Measurements from ENCODE around the gene MOB3B.
"Not testable (repeated sequence)": the region's sequence is repeated elsewhere in the genome, so short reads cannot be mapped to it uniquely, and the experiment has no call there.

MOB3B gene

DNA sequence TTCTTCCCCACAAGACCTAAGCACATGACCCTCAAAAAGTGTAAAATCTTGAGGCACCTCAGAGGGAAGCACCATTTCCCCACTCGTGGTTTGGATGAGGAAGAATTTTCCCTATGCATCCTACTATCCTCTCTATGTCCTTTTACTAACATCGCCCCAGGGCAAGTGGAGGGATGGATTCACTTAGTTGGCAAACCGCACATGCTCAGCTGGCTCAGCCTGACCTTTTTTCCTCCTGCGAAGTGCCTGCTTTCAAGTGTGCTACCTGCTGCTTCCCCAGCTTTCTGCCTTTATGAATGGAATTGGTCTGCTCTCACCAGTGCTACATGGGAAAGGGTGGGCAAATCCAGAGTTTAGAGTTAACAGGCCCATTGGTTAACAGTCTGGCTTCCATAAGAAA lies 62.1 kb downstream of the MOB3B start:
- no peaks in the 10 kb centered on the region for H3K27me3 Mint-ChIP-seq
- no peak overlapping the region for H3K27ac Mint-ChIP-seq
- H3K9me3 Mint-ChIP-seq (ENCODE audit: low read depth): no peaks in the 10 kb centered on the region
- H3K4me1 Mint-ChIP-seq (ENCODE audit: low read depth): no peaks in the 10 kb centered on the region
- H3K36me3 Mint-ChIP-seq: peaks cover 9% of the 10 kb centered on the region
- no peak overlapping the region for H3K4me3 Mint-ChIP-seq

DNA sequence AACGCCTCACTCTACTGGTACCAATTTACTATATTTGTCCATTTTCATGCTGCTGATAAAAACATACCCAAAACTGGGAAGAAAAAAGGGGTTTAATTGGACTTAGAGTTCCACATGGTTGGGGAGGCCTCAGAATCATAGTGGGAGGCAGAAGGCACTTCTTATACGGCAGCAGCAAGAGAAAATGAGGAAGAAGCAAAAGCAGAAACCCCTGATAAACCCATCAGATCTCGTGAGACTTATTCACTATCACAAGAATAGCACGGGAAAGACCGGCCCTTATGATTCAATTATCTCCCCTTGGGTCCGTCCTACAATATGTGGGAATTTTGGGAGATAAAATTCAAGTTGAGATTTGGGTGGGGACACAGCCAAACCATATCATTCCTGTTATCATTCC lies 63.1 kb downstream of the MOB3B start:
- not testable (repeated sequence) for H3K4me3 Mint-ChIP-seq; H3K27ac Mint-ChIP-seq; H3K27me3 Mint-ChIP-seq; H3K4me1 Mint-ChIP-seq (ENCODE audit: low read depth); H3K36me3 Mint-ChIP-seq; H3K9me3 Mint-ChIP-seq (ENCODE audit: low read depth)

DNA sequence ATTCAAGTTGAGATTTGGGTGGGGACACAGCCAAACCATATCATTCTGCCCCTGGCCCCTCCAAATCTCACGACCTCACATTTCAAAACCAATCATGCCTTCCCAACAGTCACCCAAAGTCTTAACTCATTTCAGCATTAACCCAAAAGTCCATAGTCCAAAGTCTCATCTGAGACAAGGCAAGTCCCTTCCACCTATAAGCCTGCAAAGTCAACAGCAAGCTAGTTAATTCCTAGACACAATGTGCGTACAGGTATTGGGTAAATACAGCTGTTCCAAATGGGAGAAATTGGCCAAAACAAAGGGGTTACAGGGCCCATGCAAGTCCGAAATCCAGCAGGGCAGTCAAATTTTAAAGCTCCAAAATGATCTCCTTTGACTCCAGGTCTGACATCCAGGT lies 64.7 kb downstream of the MOB3B start:
- not testable (repeated sequence) for H3K27me3 Mint-ChIP-seq; H3K4me3 Mint-ChIP-seq; H3K4me1 Mint-ChIP-seq (ENCODE audit: low read depth); H3K9me3 Mint-ChIP-seq (ENCODE audit: low read depth); H3K36me3 Mint-ChIP-seq; H3K27ac Mint-ChIP-seq

DNA sequence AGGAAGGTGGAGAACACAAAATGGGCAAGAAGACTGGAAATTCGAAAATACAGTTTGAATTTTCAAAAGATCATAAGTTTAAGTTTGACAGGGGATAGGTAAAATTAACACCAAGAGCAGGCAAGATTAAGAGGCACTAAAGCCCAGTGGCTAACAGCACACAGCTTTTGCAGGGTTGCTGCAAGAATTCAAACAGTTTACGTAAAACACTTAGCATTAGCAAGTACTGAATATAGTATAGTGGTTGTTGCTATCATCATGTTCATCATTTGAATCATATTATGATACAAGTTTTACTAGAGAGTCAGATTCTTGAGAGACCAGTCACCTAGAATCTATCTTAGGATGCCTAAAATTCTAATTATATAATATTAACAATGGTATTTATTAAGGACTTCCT lies 66.8 kb downstream of the MOB3B start:
- no peak overlapping the region for H3K27ac Mint-ChIP-seq
- H3K36me3 Mint-ChIP-seq: peaks cover 4% of the 10 kb centered on the region
- no peaks in the 10 kb centered on the region for H3K9me3 Mint-ChIP-seq (ENCODE audit: low read depth)
- no peak overlapping the region for H3K4me3 Mint-ChIP-seq
- H3K4me1 Mint-ChIP-seq (ENCODE audit: low read depth): no peaks in the 10 kb centered on the region
- H3K27me3 Mint-ChIP-seq: no peaks in the 10 kb centered on the region

DNA sequence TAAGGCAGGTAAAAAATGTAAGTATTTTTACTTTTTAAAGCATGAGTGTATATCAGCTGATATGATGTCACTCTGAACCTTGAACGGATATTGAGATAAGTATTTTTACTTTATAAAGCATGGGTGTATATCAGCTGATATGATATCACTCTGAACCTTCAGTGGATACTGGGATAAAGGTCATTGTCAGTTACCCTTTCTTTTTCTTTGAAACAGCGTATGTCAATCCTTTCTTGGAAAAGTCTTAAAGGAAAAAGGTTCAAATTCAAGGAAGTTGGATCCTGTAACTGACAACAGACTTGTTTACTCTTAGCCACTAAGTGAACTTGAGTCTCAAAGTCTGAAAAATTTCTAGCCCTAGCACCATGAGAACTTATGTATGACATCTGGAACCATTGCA lies 67.2 kb downstream of the MOB3B start:
- Mint-ChIP-seq H3K4me1 (ENCODE audit: low read depth) (peaks cover 4% of the 10 kb centered on the region), H3K36me3 (peaks cover 4% of the 10 kb centered on the region), H3K9me3 (ENCODE audit: low read depth) (no peaks in the 10 kb centered on the region), H3K27ac (no peak overlapping the region), H3K27me3 (no peaks in the 10 kb centered on the region), H3K4me3 (no peak overlapping the region)

DNA sequence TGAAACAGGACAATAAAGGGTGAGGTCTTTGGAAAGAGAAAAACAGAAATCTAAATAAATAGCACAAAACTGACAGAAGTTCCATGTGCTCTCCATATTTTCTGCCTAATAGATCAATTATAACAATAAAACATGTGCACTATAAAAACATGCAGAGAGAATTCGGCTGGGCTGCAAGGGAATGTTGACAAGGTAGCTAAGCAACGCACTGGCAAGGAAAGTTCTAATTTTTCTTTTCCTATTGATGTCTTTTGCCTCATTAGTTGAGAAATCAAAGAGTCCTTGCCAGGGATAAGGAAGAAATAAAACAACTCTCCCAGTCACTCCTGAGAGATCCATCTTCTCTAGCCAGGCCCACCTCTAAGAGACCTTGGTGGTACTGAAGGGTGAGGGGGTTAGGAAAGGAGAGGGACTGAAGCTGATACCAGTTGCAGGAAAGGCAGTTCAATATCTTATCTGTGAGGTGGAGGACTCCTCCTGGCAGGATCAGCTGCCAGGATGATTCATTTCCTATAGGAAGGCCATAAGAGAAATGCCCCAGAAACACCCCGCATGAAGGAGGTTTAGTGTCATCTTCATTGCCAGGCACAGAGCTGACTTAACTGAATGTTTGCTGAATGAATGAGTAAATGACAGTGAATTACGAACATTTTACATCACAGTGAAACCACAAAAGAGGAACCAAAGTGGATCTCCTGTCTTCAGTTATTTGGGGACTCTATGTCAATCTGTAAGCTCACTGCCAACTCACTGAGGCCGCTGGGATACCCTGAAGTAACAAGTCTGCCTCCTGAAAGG lies 69.2 kb downstream of the MOB3B start:
- Mint-ChIP-seq H3K4me3 (no peak overlapping the region), H3K4me1 (ENCODE audit: low read depth) (peaks cover 10% of the 10 kb centered on the region), H3K36me3 (peaks cover 6% of the 10 kb centered on the region), H3K27ac (no peak overlapping the region), H3K27me3 (no peaks in the 10 kb centered on the region), H3K9me3 (ENCODE audit: low read depth) (no peaks in the 10 kb centered on the region)

DNA sequence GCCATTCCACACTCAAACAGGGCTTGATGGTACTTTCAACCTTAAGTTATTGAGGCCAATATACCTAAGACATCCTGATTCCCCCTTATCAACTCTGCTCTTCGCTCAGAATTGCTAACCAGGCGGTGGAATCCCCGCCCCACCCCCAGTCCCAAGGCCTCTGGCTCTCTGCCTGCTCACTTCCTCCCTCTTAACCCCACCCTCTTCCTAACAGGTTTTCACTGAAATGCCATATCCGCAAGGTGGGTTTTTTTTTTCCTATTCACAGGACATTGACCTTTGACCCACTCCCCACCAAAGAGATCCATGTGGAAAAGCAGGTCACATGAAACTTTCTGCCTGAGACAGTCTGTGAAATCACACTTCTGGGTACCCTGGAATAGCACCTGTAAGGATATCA lies 72.2 kb downstream of the MOB3B start:
- Mint-ChIP-seq H3K27ac (no peak overlapping the region), H3K4me3 (no peak overlapping the region), H3K4me1 (ENCODE audit: low read depth) (peaks cover 10% of the 10 kb centered on the region), H3K9me3 (ENCODE audit: low read depth) (no peaks in the 10 kb centered on the region), H3K27me3 (no peaks in the 10 kb centered on the region), H3K36me3 (peaks cover 11% of the 10 kb centered on the region)

DNA sequence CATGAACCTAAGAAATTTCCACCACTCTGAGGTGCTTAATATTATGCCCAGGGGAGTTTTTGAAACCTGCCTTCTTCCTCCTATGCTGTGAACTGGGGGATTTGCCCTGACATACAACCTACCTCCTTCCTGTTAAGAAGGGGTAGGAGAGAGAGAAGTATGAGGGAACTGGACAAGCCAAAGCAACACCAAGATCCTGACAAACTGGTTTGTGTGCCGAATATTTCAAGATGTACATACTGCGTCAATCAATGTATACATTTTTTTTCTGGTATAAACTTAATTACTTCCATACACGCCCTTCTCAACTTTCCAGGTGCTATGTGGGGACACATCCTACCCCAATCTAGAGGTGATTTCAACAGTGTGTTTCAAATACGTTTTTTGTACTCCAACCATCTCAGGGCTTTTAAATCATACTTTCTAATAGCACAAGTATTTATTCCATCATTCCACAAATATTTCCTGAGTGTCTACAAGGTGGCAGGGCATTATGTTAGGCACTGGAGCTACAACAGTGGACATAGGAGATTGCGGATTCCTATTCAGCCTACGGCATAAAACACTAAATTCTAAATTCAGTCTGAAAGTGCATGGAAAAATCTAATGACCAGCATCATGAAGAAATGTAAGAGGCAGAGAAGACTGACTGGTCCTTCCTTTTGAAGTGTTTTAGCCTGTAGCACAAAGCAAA lies 75.6 kb downstream of the MOB3B start:
- Mint-ChIP-seq H3K27ac (no peak overlapping the region), H3K4me3 (no peak overlapping the region), H3K27me3 (no peaks in the 10 kb centered on the region), H3K4me1 (ENCODE audit: low read depth) (peaks cover 10% of the 10 kb centered on the region), H3K36me3 (peaks cover 16% of the 10 kb centered on the region), H3K9me3 (ENCODE audit: low read depth) (no peaks in the 10 kb centered on the region)

DNA sequence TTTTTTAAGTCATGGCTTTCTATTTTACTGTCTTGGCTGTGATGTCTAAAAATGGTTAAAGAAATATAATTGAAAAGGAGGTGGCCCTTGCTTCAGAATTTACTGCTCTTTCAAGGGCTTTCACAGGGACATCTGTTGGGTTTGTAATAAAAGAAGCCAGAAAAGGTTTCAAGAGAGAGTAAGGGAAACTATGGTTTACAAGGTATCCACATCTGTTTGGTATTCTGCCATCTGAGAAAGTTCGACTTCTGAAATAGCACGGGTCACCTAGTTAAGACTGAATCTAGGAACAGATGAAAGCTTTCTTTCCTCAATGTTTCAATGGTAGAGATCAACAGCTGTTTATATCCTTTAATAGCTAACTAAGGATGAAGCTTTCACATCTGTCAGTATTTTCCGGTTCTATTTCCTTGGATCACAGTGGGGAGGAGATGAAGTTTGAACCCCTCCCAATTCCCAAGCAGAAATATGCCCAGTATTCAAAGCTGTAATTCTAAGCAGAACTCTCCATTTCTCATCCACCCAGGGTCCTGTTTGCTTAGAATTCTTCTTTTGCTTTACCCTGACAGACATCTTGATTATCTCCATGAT lies 78.3 kb downstream of the MOB3B start:
- H3K9me3 Mint-ChIP-seq (ENCODE audit: low read depth): no peaks in the 10 kb centered on the region
- H3K4me3 Mint-ChIP-seq: no peak overlapping the region
- peaks cover 19% of the 10 kb centered on the region for H3K36me3 Mint-ChIP-seq
- no peaks in the 10 kb centered on the region for H3K27me3 Mint-ChIP-seq
- H3K4me1 Mint-ChIP-seq (ENCODE audit: low read depth): peaks cover 1% of the 10 kb centered on the region
- H3K27ac Mint-ChIP-seq: no peak overlapping the region

DNA sequence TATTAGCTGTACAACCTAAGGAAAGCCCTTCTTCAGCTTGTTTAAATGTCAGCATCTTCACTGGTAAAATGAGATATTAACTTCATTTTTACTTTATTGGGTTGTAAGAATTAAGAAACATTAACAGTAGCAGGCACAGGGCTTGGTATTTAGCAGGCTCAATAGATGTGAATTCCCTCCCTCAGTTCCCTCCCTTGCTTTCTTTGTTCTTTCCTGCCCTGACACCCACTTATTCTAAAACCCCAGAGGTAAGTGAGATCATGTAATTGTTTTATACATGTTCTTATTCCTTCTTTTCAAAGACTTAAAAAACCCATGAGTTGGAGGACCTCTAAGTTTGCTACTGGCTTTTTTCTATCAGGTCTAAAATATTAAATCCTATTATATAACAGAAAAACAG lies 78.9 kb downstream of the MOB3B start:
- Mint-ChIP-seq H3K27ac (peak overlapping the region; percentile 24), H3K4me1 (ENCODE audit: low read depth) (no peaks in the 10 kb centered on the region), H3K9me3 (ENCODE audit: low read depth) (no peaks in the 10 kb centered on the region), H3K27me3 (no peaks in the 10 kb centered on the region), H3K4me3 (no peak overlapping the region), H3K36me3 (peaks cover 19% of the 10 kb centered on the region)

DNA sequence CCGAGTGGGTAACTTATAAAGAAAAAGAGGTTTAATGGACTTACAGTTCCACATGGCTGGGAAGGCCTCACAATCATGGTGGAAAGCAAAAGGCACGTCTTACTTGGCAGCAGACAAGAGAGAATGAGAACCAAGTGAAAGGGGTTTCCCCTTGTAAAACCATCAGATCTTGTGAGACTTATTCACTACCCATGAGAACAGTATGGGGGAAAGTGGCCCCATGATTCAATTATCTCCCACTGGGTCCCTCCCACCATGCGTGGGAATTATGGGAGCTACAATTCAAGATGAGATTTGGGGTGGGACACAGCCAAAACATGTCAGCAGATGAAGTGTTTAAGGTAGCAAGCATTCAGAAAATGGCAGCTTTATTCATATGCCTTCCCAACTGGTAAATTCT lies 81.3 kb downstream of the MOB3B start:
- H3K27me3 Mint-ChIP-seq; H3K9me3 Mint-ChIP-seq (ENCODE audit: low read depth); H3K4me3 Mint-ChIP-seq; H3K4me1 Mint-ChIP-seq (ENCODE audit: low read depth); H3K27ac Mint-ChIP-seq: not testable (repeated sequence)
- peaks cover 13% of the 10 kb centered on the region for H3K36me3 Mint-ChIP-seq

DNA sequence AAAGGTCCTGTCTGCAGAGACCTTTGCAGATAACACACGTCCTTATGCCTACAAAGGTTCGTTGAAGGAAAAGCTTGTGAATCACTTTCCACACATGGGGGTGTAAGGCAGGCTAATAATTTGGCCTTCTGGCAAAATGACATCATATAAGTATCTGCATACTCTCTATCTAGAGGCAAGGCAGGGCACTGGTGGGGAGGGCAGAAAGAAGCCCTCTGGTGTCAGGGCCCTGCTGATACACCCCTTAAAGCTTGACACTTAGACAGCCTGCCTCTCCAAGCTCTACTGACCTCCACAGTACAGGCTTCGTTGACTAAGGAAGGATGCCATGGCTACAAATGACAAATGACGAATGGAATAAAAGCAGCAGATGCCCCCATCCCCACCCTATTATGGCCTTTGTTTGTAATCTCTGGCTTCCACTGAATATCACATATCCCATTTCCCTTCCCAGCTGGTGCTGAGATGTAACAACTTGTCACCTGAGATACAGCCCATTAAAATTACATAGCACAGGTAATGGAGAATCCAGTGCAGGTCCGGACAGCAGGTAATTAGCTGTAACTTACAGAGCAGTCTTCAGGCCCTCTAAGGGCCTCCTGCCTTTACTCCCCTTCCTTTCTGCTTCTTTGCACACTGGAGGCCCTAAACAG lies 82.5 kb downstream of the MOB3B start:
- no peak overlapping the region for H3K27ac Mint-ChIP-seq
- H3K36me3 Mint-ChIP-seq: peaks cover 11% of the 10 kb centered on the region
- no peaks in the 10 kb centered on the region for H3K9me3 Mint-ChIP-seq (ENCODE audit: low read depth)
- no peak overlapping the region for H3K4me3 Mint-ChIP-seq
- H3K4me1 Mint-ChIP-seq (ENCODE audit: low read depth): no peaks in the 10 kb centered on the region
- H3K27me3 Mint-ChIP-seq: no peaks in the 10 kb centered on the region

DNA sequence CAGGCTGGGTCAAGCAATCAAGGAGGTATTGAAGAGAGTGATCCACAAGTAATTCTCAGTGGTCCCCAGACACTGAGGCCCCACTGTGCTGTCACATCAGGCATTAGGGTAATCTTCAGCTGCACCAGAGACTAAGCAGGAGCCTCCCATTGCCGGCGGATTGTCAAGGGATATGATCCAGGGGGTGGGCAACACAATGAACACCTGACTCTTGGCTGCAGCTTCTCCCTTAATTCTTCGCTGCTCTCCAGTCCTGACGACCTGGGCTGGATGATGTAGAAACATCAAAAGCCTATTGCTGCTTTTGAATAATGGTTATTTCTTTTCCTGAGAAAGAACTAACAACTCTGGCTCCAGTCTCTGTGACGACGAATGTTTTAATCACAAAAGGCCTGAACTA lies 83.9 kb downstream of the MOB3B start:
- Mint-ChIP-seq H3K27me3 (no peaks in the 10 kb centered on the region), H3K36me3 (peaks cover 9% of the 10 kb centered on the region), H3K27ac (no peak overlapping the region), H3K4me1 (ENCODE audit: low read depth) (no peaks in the 10 kb centered on the region), H3K4me3 (no peak overlapping the region), H3K9me3 (ENCODE audit: low read depth) (no peaks in the 10 kb centered on the region)

DNA sequence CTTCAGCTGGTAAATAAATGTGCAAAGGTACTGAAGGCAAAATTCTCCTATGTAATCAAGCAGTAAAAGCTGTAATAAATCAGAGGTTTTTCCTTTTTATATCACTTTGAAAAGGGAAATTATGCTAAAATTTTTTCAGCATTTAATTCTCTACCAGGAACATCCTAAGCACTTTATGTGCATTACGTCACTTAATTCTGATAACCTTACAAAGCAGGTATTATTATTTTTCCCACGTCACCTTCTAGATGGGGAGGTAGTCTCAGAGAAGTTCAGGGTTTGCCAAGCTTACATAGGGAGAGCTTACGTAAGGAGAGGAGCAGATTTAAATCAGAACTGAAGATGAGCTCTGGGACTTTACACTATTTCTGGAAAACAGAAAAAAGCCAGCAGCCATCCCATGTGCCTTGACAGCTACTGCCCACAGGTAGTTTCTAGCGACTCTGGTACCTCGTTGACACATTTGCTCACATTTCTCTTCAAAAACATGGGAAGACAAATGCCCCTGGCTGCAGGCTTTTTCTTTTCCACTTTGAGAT lies 84.5 kb downstream of the MOB3B start:
- Mint-ChIP-seq H3K27ac (no peak overlapping the region), H3K27me3 (no peaks in the 10 kb centered on the region), H3K4me3 (no peak overlapping the region), H3K4me1 (ENCODE audit: low read depth) (no peaks in the 10 kb centered on the region), H3K9me3 (ENCODE audit: low read depth) (no peaks in the 10 kb centered on the region), H3K36me3 (peaks cover 9% of the 10 kb centered on the region)

DNA sequence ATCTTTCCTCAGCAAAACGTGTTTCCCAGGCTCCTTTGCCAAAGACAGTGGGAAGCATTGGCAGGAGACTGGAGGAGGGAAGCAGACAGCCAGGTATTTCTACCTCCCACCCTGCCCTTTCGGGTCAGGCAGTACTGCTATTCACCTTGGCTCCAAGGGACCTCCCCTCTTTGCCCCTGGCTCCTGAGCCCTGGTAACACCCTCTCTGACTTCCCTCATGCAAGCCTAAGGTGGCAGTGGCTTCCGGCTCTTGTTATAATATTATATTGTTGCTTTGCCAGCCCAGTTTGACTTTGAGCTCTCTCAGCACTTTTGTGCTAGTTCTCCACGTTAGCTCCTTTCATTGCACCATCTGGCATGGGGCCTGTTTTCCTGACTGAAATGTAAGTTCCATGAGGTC lies 87.2 kb downstream of the MOB3B start:
- Mint-ChIP-seq H3K36me3 (peaks cover 2% of the 10 kb centered on the region), H3K4me1 (ENCODE audit: low read depth) (no peaks in the 10 kb centered on the region), H3K9me3 (ENCODE audit: low read depth) (no peaks in the 10 kb centered on the region), H3K4me3 (no peak overlapping the region), H3K27me3 (no peaks in the 10 kb centered on the region), H3K27ac (no peak overlapping the region)
